ENCODE data around the gene SYT1.

The SYT1 gene

DNA sequence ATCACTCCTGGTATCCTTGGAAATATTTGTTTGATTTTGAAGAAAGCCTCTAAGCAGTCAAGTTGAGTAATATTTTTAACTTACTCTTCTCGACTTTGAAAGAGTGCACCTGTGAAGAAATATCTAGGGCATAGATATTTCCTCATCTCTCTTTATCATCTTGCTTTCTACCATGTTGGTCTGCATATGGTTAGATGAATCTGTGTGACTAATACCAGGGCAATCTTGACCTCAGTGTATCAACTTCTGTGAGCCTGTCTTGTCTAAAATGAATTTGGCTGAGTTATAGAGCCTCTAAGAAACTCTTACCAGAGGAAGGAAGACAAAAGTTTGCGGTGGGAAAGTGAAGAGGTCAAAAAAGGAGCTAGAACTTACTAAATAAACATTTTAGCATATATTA lies 68.4 kb downstream of the SYT1 start:
- no peaks in the 10 kb centered on the region for H4K20me1 ChIP-seq (ENCODE audit: low read depth, low read length)
- H3K9me2 ChIP-seq (replicated peaks; ENCODE audit: insufficient read depth, low read length) = no peaks in the 10 kb centered on the region
- H3K9me3 ChIP-seq (ENCODE audit: insufficient read depth, low read length) = no peaks in the 10 kb centered on the region
- H3K27ac ChIP-seq (ENCODE audit: low read depth, low read length) = no peak overlapping the region
- H2AFZ ChIP-seq (ENCODE audit: low read depth, low read length, severe bottlenecking) = no peak overlapping the region
- no peak for TF ChIP-seq EZH2phosphoT487 (conservative IDR thresholded peaks at IDR 0.05; ENCODE audit: low read length)
- TF ChIP-seq CTCF (IDR thresholded peaks at IDR 0.05; ENCODE audit: insufficient read depth, low read length, poor library complexity, severe bottlenecking) = no peak
- no peak overlapping the region for H3K4me3 ChIP-seq (ENCODE audit: insufficient read depth, low read length, poor library complexity, severe bottlenecking)
- H3F3A ChIP-seq (ENCODE audit: insufficient read depth) = no peaks in the 10 kb centered on the region
- no peaks in the 10 kb centered on the region for H3K27me3 ChIP-seq (ENCODE audit: low read length)
- H3K9ac ChIP-seq (ENCODE audit: low read length) = no peak overlapping the region
- no peaks in the 10 kb centered on the region for H3K79me2 ChIP-seq (ENCODE audit: insufficient read depth, low read length)
- H3K4me2 ChIP-seq (ENCODE audit: low read depth, low read length, poor library complexity, severe bottlenecking) = no peak overlapping the region
- no peaks in the 10 kb centered on the region for H3K36me3 ChIP-seq (ENCODE audit: low read length)

DNA sequence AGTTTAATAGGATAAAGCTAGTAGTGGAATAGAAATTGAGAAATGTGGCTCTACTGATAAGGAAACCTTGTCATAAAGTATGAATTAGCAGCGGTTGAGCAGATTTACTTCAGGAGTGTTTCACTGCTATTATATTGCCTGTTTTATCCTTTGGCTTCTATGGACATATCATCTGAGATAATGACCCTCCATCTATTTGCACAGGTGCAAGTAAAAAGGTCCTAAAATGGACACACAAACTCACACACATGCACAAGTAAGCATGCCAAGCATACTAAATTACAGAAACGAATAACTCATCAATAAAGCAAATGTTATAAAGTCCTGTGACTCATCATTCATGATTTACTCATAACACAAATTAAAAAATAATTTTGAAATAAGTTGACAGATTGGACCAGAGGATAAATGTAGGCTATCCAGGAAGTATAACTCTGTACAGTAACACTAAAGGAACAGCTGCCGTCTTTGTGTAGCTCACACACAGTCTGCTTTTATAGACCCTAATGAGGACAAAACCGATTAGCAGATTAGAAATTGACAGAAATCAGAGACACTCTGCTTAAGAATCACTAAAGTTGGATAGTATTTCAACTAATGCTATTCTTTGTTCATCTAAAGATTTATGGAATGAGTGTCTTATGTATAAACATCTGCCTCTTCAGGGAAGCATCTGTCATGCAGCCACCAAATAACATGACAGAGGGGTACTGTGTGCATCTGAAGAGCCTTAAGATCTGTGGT lies 73.9 kb downstream of the SYT1 start:
- Histone ChIP-seq H3K4me2 (ENCODE audit: low read depth, low read length, poor library complexity, severe bottlenecking) (no peak overlapping the region), H4K20me1 (ENCODE audit: low read depth, low read length) (no peaks in the 10 kb centered on the region), H3K9me3 (ENCODE audit: insufficient read depth, low read length) (no peaks in the 10 kb centered on the region), H3K36me3 (ENCODE audit: low read length) (no peaks in the 10 kb centered on the region), H3K27ac (ENCODE audit: low read depth, low read length) (no peak overlapping the region), H3K9me2 (replicated peaks; ENCODE audit: insufficient read depth, low read length) (no peaks in the 10 kb centered on the region), H3K9ac (ENCODE audit: low read length) (no peak overlapping the region), H3K4me3 (ENCODE audit: insufficient read depth, low read length, poor library complexity, severe bottlenecking) (no peak overlapping the region), H2AFZ (ENCODE audit: low read depth, low read length, severe bottlenecking) (no peak overlapping the region), H3K79me2 (ENCODE audit: insufficient read depth, low read length) (no peaks in the 10 kb centered on the region), H3K27me3 (ENCODE audit: low read length) (no peaks in the 10 kb centered on the region), H3F3A (ENCODE audit: insufficient read depth) (no peaks in the 10 kb centered on the region)
- no peak for TF ChIP-seq CTCF (IDR thresholded peaks at IDR 0.05; ENCODE audit: insufficient read depth, low read length, poor library complexity, severe bottlenecking)
- no peak for TF ChIP-seq EZH2phosphoT487 (conservative IDR thresholded peaks at IDR 0.05; ENCODE audit: low read length)

- H3K79me2 ChIP-seq (ENCODE audit: insufficient read depth, low read length) = no peaks in the 10 kb centered on the region
- H3K9me3 ChIP-seq (ENCODE audit: insufficient read depth, low read length) = no peaks in the 10 kb centered on the region
- H3K27me3 ChIP-seq (ENCODE audit: low read length) = no peaks in the 10 kb centered on the region
- TF ChIP-seq EZH2phosphoT487 (conservative IDR thresholded peaks at IDR 0.05; ENCODE audit: low read length) (no peak), CTCF (IDR thresholded peaks at IDR 0.05; ENCODE audit: insufficient read depth, low read length, poor library complexity, severe bottlenecking) (no peak)
- H3K4me2 ChIP-seq (ENCODE audit: low read depth, low read length, poor library complexity, severe bottlenecking) = no peak overlapping the region
- H3K4me3 ChIP-seq (ENCODE audit: insufficient read depth, low read length, poor library complexity, severe bottlenecking) = no peak overlapping the region
- no peak overlapping the region for H3K9ac ChIP-seq (ENCODE audit: low read length)
- no peak overlapping the region for H3K27ac ChIP-seq (ENCODE audit: low read depth, low read length)
- H3K36me3 ChIP-seq (ENCODE audit: low read length) = no peaks in the 10 kb centered on the region
- no peaks in the 10 kb centered on the region for H3K9me2 ChIP-seq (replicated peaks; ENCODE audit: insufficient read depth, low read length)
- no peak overlapping the region for H2AFZ ChIP-seq (ENCODE audit: low read depth, low read length, severe bottlenecking)
- H3F3A ChIP-seq (ENCODE audit: insufficient read depth) = no peaks in the 10 kb centered on the region
- no peaks in the 10 kb centered on the region for H4K20me1 ChIP-seq (ENCODE audit: low read depth, low read length)
These were observed 85.0 kb downstream of the SYT1 start for GRCh38 chr12:78949532-78949931.
